Liver (tissue), 9 donors: Measurements from ENCODE around the gene COL4A4. TPM values are rescaled to one million over a fixed set of nuclear protein-coding genes. Genes with fewer than 3 reads are reported as not detected.

Experiments used
- DNase-seq: peaks from one replicate; pipeline ENCODE4 v3.0.0-alpha.2; 2017; ENCODE audit warnings: low spot score
- H3K27ac ChIP-seq, 2 donors: one replicate each; pipeline ENCODE4 v1.7.0; 2013; ENCODE audit warnings: inconsistent platforms in 2 of 2, low read length in 2 of 2, control low read depth in 1 of 2, low read depth in 1 of 2, mild to moderate bottlenecking in 1 of 2
- H3K27me3 ChIP-seq, 4 donors: one replicate each; pipeline versions ENCODE4 v1.6.1 to v1.7.0; 2013; ENCODE audit warnings: low read length in 3 of 4, inconsistent platforms in 1 of 4, mild to moderate bottlenecking in 1 of 4, moderate library complexity in 1 of 4; ENCODE audit not compliant: control insufficient read depth in 4 of 4, insufficient read depth in 4 of 4
- H3K36me3 ChIP-seq, 4 donors: one replicate each; pipeline versions ENCODE4 v1.6.1 to v1.7.0; 2013; ENCODE audit warnings: low read length in 3 of 4, mild to moderate bottlenecking in 3 of 4, low read depth in 1 of 4, moderate library complexity in 1 of 4; ENCODE audit not compliant: control insufficient read depth in 4 of 4, insufficient read depth in 3 of 4
- H3K4me1 ChIP-seq, 4 donors: one replicate each; pipeline versions ENCODE4 v1.6.1 to v1.7.0; 2013; ENCODE audit warnings: low read length in 3 of 4, mild to moderate bottlenecking in 3 of 4, moderate library complexity in 1 of 4; ENCODE audit not compliant: control insufficient read depth in 4 of 4, insufficient read depth in 4 of 4
- H3K4me3 ChIP-seq, 3 donors: one replicate each; pipeline versions ENCODE4 v1.6.1 to v1.7.0; 2013; ENCODE audit warnings: low read length in 3 of 3, control low read depth in 1 of 3, low read depth in 1 of 3, mild to moderate bottlenecking in 1 of 3
- H3K9ac ChIP-seq, 2 donors: one replicate each; pipeline ENCODE4 v1.7.0; 2013; ENCODE audit warnings: low read length in 2 of 2, mild to moderate bottlenecking in 2 of 2, moderate library complexity in 2 of 2, control low read depth in 1 of 2, low read depth in 1 of 2
- H3K9me3 ChIP-seq, 4 donors: one replicate each; pipeline versions ENCODE4 v1.6.1 to v1.7.0; 2013; ENCODE audit warnings: low read length in 3 of 4; ENCODE audit not compliant: control insufficient read depth in 4 of 4
- EGR1 ChIP-seq, 2 donors: IDR thresholded peaks; 2 replicates each; pipeline ENCODE4 v1.6.1; 2016 to 2018; ENCODE audit warnings: antibody characterized with exemption in 2 of 2, low read depth in 2 of 2
- FOXA1 ChIP-seq: IDR thresholded peaks from 2 replicates; pipeline ENCODE4 v1.6.1; 2016; ENCODE audit warnings: antibody characterized with exemption
- FOXA2 ChIP-seq: IDR thresholded peaks from 2 replicates; pipeline ENCODE4 v1.6.1; 2016; ENCODE audit warnings: antibody characterized with exemption
- GABPA ChIP-seq, 2 donors: IDR thresholded peaks in 1 of 2; conservative IDR thresholded peaks in 1 of 2; 2 replicates each; pipeline ENCODE4 v1.6.1; 2016; ENCODE audit warnings: antibody characterized with exemption in 2 of 2, mild to moderate bottlenecking in 1 of 2, moderate library complexity in 1 of 2
- HNF4A ChIP-seq, 2 donors: conservative IDR thresholded peaks; 2 replicates each; pipeline ENCODE4 v1.6.1; 2016; ENCODE audit warnings: antibody characterized with exemption in 2 of 2, mild to moderate bottlenecking in 2 of 2
- HNF4G ChIP-seq: IDR thresholded peaks from 2 replicates; pipeline ENCODE4 v1.6.1; 2016; ENCODE audit warnings: antibody characterized with exemption
- JUND ChIP-seq, 2 donors: IDR thresholded peaks; 2 replicates each; pipeline ENCODE4 v1.6.1; 2016; ENCODE audit warnings: antibody characterized with exemption in 2 of 2
- NR2F2 ChIP-seq: IDR thresholded peaks from 2 replicates; pipeline ENCODE4 v1.6.1; 2016; ENCODE audit warnings: antibody characterized with exemption
- RAD21 ChIP-seq, 2 donors: IDR thresholded peaks; 2 replicates each; pipeline ENCODE4 v1.6.1; 2016; ENCODE audit warnings: antibody characterized with exemption in 2 of 2, mild to moderate bottlenecking in 2 of 2
- RXRA ChIP-seq, 2 donors: IDR thresholded peaks; 2 replicates each; pipeline ENCODE4 v1.6.1; 2017 to 2018; ENCODE audit warnings: antibody characterized with exemption in 2 of 2, mild to moderate bottlenecking in 1 of 2
- SP1 ChIP-seq: IDR thresholded peaks from 2 replicates; pipeline ENCODE4 v1.6.1; 2018; ENCODE audit warnings: antibody characterized with exemption, mild to moderate bottlenecking
- TAF1 ChIP-seq: conservative IDR thresholded peaks from 2 replicates; pipeline ENCODE4 v1.6.1; 2016; ENCODE audit warnings: antibody characterized with exemption, mild to moderate bottlenecking
- YY1 ChIP-seq: IDR thresholded peaks from 2 replicates; pipeline ENCODE4 v1.6.1; 2016; ENCODE audit warnings: antibody characterized with exemption, mild to moderate bottlenecking
- WGBS: extraction: QIAGEN DNeasy Blood & Tissue Kit; methylation state at CpG from one replicate; pipeline ENCODE4 v1.1.7; 2013; 5-methylcytosine and 5-hydroxymethylcytosine counted together
- polyA plus RNA-seq, 2 donors: library from polyadenylated mRNA; stranded (reverse) in 1 of 2; unstranded in 1 of 2; fragments of 200-250 nt in 1 of 2; fragments of >200 nt in 1 of 2; fragmentation: Nextera tagmentation in 1 of 2; extraction: Ambion mirVana in 1 of 2; gene quantifications; one replicate each; pipeline versions ENCODE4 v1.2.1 to v1.2.3, GENCODE V29; 2013 to 2015
- total RNA-seq, 2 donors: library from RNA; depleted of rRNA; stranded (reverse); fragments of >200 nt; gene quantifications; one replicate each; pipeline ENCODE4 v1.2.3, GENCODE V29; 2014
- TF ChIP-seq, protein P1 (sequence below): IDR thresholded peaks from 2 replicates; pipeline ENCODE4 v1.6.1; 2016; ENCODE audit warnings: antibody characterized with exemption
- TF ChIP-seq, protein P2 (sequence below): fragments of 150-350 bp; IDR thresholded peaks from 2 replicates; pipeline ENCODE4 v1.5.1; 2017; ENCODE audit warnings: improper control_type of control experiment, low read depth, low read length; ENCODE audit not compliant: missing input control
- TF ChIP-seq, protein P3 (sequence below): IDR thresholded peaks from 2 replicates; pipeline ENCODE4 v1.6.1; 2016; ENCODE audit warnings: antibody characterized with exemption
- TF ChIP-seq, protein P4 (sequence below): IDR thresholded peaks from 2 replicates; pipeline ENCODE4 v1.6.1; 2016; ENCODE audit warnings: antibody characterized with exemption
- TF ChIP-seq, protein P5 (sequence below): IDR thresholded peaks from 2 replicates; pipeline ENCODE4 v1.6.1; 2016; ENCODE audit warnings: antibody characterized with exemption, mild to moderate bottlenecking
- donor health status: healthy.
- donor health status: healthy.
- donor health status: healthy.
- donor health status: healthy.
- donor health status: healthy.

COL4A4 gene
- total and polyA plus RNA-seq, 4 donors: 0.14 to 3.8 (median 0.82) TPM

DNA sequence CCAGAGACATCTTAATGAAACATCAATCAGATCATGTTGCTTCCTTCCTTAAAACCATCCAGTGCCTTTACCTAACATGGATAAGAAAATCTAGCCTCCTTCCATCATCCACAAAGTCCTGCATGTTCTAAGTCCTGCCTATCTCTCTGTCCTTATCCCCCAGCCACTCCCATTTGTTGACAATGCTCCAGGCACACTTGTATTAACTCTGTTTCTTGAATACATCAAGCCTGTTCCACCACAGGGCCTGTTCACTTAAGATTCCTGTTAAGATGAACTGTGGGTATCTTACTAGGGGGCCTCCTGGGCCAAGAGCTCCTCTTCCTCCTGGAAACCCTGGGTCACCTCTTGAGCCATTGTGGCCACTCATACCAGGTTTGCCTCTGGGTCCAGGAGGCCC, 45.7 kb downstream of the COL4A4 start:
- no peaks in the 10 kb centered on the region for H3K9me3 ChIP-seq
- no peak overlapping the region for H3K4me3 ChIP-seq
- TF ChIP-seq, protein P1, sequence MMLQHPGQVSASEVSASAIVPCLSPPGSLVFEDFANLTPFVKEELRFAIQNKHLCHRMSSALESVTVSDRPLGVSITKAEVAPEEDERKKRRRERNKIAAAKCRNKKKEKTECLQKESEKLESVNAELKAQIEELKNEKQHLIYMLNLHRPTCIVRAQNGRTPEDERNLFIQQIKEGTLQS: no peak
- TF ChIP-seq GABPA (IDR thresholded peaks at IDR 0.05 in 1 of 2, conservative IDR thresholded peaks at IDR 0.05 in 1 of 2) (no peak), NR2F2 (no peak), SP1 (no peak), FOXA2 (no peak), TAF1 (no peak), RAD21 (IDR thresholded peaks at IDR 0.05) (no peak), FOXA1 (no peak), JUND (IDR thresholded peaks at IDR 0.05) (no peak), HNF4G (no peak), YY1 (no peak), EGR1 (IDR thresholded peaks at IDR 0.05; ENCODE audit: low read depth in 2 of 2) (no peak), HNF4A (conservative IDR thresholded peaks at IDR 0.05) (no peak), RXRA (IDR thresholded peaks at IDR 0.05) (no peak)
- TF ChIP-seq, protein P2, sequence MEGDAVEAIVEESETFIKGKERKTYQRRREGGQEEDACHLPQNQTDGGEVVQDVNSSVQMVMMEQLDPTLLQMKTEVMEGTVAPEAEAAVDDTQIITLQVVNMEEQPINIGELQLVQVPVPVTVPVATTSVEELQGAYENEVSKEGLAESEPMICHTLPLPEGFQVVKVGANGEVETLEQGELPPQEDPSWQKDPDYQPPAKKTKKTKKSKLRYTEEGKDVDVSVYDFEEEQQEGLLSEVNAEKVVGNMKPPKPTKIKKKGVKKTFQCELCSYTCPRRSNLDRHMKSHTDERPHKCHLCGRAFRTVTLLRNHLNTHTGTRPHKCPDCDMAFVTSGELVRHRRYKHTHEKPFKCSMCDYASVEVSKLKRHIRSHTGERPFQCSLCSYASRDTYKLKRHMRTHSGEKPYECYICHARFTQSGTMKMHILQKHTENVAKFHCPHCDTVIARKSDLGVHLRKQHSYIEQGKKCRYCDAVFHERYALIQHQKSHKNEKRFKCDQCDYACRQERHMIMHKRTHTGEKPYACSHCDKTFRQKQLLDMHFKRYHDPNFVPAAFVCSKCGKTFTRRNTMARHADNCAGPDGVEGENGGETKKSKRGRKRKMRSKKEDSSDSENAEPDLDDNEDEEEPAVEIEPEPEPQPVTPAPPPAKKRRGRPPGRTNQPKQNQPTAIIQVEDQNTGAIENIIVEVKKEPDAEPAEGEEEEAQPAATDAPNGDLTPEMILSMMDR: no peak
- TF ChIP-seq, protein P3, sequence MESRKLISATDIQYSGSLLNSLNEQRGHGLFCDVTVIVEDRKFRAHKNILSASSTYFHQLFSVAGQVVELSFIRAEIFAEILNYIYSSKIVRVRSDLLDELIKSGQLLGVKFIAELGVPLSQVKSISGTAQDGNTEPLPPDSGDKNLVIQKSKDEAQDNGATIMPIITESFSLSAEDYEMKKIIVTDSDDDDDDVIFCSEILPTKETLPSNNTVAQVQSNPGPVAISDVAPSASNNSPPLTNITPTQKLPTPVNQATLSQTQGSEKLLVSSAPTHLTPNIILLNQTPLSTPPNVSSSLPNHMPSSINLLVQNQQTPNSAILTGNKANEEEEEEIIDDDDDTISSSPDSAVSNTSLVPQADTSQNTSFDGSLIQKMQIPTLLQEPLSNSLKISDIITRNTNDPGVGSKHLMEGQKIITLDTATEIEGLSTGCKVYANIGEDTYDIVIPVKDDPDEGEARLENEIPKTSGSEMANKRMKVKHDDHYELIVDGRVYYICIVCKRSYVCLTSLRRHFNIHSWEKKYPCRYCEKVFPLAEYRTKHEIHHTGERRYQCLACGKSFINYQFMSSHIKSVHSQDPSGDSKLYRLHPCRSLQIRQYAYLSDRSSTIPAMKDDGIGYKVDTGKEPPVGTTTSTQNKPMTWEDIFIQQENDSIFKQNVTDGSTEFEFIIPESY: no peak
- TF ChIP-seq, protein P4, sequence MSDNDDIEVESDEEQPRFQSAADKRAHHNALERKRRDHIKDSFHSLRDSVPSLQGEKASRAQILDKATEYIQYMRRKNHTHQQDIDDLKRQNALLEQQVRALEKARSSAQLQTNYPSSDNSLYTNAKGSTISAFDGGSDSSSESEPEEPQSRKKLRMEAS: no peak
- TF ChIP-seq, protein P5, sequence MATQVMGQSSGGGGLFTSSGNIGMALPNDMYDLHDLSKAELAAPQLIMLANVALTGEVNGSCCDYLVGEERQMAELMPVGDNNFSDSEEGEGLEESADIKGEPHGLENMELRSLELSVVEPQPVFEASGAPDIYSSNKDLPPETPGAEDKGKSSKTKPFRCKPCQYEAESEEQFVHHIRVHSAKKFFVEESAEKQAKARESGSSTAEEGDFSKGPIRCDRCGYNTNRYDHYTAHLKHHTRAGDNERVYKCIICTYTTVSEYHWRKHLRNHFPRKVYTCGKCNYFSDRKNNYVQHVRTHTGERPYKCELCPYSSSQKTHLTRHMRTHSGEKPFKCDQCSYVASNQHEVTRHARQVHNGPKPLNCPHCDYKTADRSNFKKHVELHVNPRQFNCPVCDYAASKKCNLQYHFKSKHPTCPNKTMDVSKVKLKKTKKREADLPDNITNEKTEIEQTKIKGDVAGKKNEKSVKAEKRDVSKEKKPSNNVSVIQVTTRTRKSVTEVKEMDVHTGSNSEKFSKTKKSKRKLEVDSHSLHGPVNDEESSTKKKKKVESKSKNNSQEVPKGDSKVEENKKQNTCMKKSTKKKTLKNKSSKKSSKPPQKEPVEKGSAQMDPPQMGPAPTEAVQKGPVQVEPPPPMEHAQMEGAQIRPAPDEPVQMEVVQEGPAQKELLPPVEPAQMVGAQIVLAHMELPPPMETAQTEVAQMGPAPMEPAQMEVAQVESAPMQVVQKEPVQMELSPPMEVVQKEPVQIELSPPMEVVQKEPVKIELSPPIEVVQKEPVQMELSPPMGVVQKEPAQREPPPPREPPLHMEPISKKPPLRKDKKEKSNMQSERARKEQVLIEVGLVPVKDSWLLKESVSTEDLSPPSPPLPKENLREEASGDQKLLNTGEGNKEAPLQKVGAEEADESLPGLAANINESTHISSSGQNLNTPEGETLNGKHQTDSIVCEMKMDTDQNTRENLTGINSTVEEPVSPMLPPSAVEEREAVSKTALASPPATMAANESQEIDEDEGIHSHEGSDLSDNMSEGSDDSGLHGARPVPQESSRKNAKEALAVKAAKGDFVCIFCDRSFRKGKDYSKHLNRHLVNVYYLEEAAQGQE: no peak
- no peak for DNase-seq
- no peak overlapping the region for H3K9ac ChIP-seq
- no peak overlapping the region for H3K27ac ChIP-seq
- no peaks in the 10 kb centered on the region for H3K36me3 ChIP-seq
- no peaks in the 10 kb centered on the region for H3K4me1 ChIP-seq
- H3K27me3 ChIP-seq: no peaks in the 10 kb centered on the region

DNA sequence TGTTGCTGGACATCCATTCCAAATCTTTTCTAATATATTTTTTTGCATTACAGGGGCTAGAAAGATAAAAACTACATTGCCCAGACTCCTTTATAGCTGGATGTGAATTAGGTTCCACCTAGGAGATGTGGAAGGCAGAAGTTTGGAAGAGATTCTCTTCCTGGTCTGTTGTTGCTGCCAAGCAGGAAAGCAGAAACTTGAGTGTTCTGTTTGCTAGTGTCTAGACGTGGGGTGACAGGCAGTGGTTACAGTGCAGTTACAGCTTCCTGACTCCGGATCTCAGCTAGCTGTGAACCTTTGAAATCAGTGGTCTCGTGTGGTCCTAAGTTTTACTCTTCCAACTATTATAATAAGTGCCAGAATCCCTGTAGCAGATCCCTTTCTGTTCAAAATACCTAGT, 46.2 kb downstream of the COL4A4 start:
- Histone ChIP-seq H3K36me3 (no peaks in the 10 kb centered on the region), H3K27ac (no peak overlapping the region), H3K4me3 (no peak overlapping the region), H3K9me3 (no peaks in the 10 kb centered on the region), H3K9ac (no peak overlapping the region), H3K4me1 (no peaks in the 10 kb centered on the region), H3K27me3 (no peaks in the 10 kb centered on the region)
- no peak for DNase-seq
- whole genome bisulfite sequencing: 50% methylated on average over 3 of the region's 3 CpGs
- TF ChIP-seq, protein P3: no peak
- TF ChIP-seq NR2F2: no peak
- no peak for TF ChIP-seq YY1
- no peak for TF ChIP-seq SP1
- TF ChIP-seq EGR1 (IDR thresholded peaks at IDR 0.05; ENCODE audit: low read depth in 2 of 2): no peak
- TF ChIP-seq HNF4A (conservative IDR thresholded peaks at IDR 0.05): no peak
- TF ChIP-seq FOXA1: no peak
- TF ChIP-seq TAF1: no peak
- no peak for TF ChIP-seq HNF4G
- TF ChIP-seq, protein P5: no peak
- TF ChIP-seq, protein P1: no peak
- TF ChIP-seq RAD21 (IDR thresholded peaks at IDR 0.05): no peak
